ENCODE results near the gene MAN2B2. TPM values are rescaled to one million over a fixed set of nuclear protein-coding genes. Genes with fewer than 3 reads are reported as not detected.

Gene MAN2B2
- total RNA-seq, 2 experiments from 2014 or later: 10.8 to 13.0 TPM

- no peaks in the 10 kb centered on the region for H3K27me3 Mint-ChIP-seq
- ChIA-PET CTCF (interaction anchor here (1.8 kb wide), 1 partner anchor 93 kb away, joined by 4 read pairs; no protein-coding TSS in a partner anchor), POLR2A (interaction anchor here (1.2 to 4.4 kb wide), 4 partner anchors 35 to 65 kb away, joined by 3 to 68 read pairs (median 10); partner anchors contain the start of genes MAN2B2 and S100P)
- no peak for DNase-seq
- peak overlapping the region; percentile 42 for H3K27ac Mint-ChIP-seq
- H3K4me1 Mint-ChIP-seq (ENCODE audit: low read depth): peaks cover 29% of the 10 kb centered on the region
- H3K9me3 Mint-ChIP-seq: peaks cover 1% of the 10 kb centered on the region
- TF ChIP-seq CTCF (IDR thresholded peaks at IDR 0.05): no peak
- H3K36me3 Mint-ChIP-seq (ENCODE audit: low read depth): peaks cover 30% of the 10 kb centered on the region
- intact Hi-C loops (cut with micrococcal nuclease): no loop called here
- peak overlapping the region; percentile 98 for H3K4me3 Mint-ChIP-seq
- ATAC-seq: no peak
Measured at GRCh38 chr4:6639137-6639680, 64.2 kb downstream of the MAN2B2 start.

- ATAC-seq: peak; percentile 84
- intact Hi-C loops (cut with micrococcal nuclease): loop anchor here (2.0 kb wide), 1 partner anchor 70 kb away; no protein-coding TSS in a partner anchor
- ChIA-PET CTCF (interaction anchor here (0.9 to 1.8 kb wide), 7 partner anchors 33 to 233 kb away, joined by 3 to 9 read pairs (median 4); partner anchors contain the start of gene MRFAP1L1), POLR2A (interaction anchor here (0.9 to 4.4 kb wide), 16 partner anchors 8 to 428 kb away, joined by 3 to 68 read pairs (median 4); partner anchors contain the start of genes GRPEL1, KIAA0232, MAN2B2 and MRFAP1L1)
- Mint-ChIP-seq H3K4me1 (ENCODE audit: low read depth) (peaks cover 29% of the 10 kb centered on the region), H3K27ac (peak within 1 kb of the TSS; percentile 99), H3K9me3 (peaks cover 1% of the 10 kb centered on the region), H3K36me3 (ENCODE audit: low read depth) (peaks cover 30% of the 10 kb centered on the region), H3K4me3 (peak within 1 kb of the TSS; percentile 98), H3K27me3 (no peaks in the 10 kb centered on the region)
- TF ChIP-seq CTCF (IDR thresholded peaks at IDR 0.05): no peak
- DNase-seq: peak; percentile 96
Measured at GRCh38 chr4:6640292-6641163, 65.5 kb downstream of the MAN2B2 start, which contains the start of gene MRFAP1. Gene MRFAP1, plus strand, starts transcription at chr4:6640685. Its CDS starts 178 bp downstream, at chr4:6640863.

GRCh38 chr4:6641164-6641970, 66.4 kb downstream of the MAN2B2 start:
- intact Hi-C loops (cut with micrococcal nuclease): loop anchor here (2.0 kb wide), 1 partner anchor 69 kb away; no protein-coding TSS in a partner anchor
- peaks cover 30% of the 10 kb centered on the region for H3K36me3 Mint-ChIP-seq (ENCODE audit: low read depth)
- ATAC-seq (peak; percentile 50), DNase-seq (peak; percentile 62)
- no peak for TF ChIP-seq CTCF (IDR thresholded peaks at IDR 0.05)
- peaks cover 1% of the 10 kb centered on the region for H3K9me3 Mint-ChIP-seq
- H3K4me1 Mint-ChIP-seq (ENCODE audit: low read depth): peaks cover 29% of the 10 kb centered on the region
- peak overlapping the region; percentile 99 for H3K27ac Mint-ChIP-seq
- peak overlapping the region; percentile 98 for H3K4me3 Mint-ChIP-seq
- ChIA-PET CTCF (interaction anchor here (0.9 to 1.8 kb wide), 14 partner anchors 22 to 428 kb away, joined by 3 to 9 read pairs (median 4); partner anchors contain the start of gene MRFAP1L1), POLR2A (interaction anchor here (0.7 to 4.4 kb wide), 14 partner anchors 8 to 141 kb away, joined by 3 to 68 read pairs (median 4); partner anchors contain the start of genes KIAA0232, MAN2B2 and MRFAP1L1)
- no peaks in the 10 kb centered on the region for H3K27me3 Mint-ChIP-seq

- intact Hi-C loops (cut with micrococcal nuclease): loop anchor here (2.0 kb wide), 1 partner anchor 69 kb away; no protein-coding TSS in a partner anchor
- Mint-ChIP-seq H3K4me1 (ENCODE audit: low read depth) (peaks cover 29% of the 10 kb centered on the region), H3K27ac (peak overlapping the region; percentile 99), H3K27me3 (no peaks in the 10 kb centered on the region), H3K4me3 (peak overlapping the region; percentile 98), H3K36me3 (ENCODE audit: low read depth) (peaks cover 30% of the 10 kb centered on the region), H3K9me3 (peaks cover 1% of the 10 kb centered on the region)
- no peak for TF ChIP-seq CTCF (IDR thresholded peaks at IDR 0.05)
- DNase-seq (no peak), ATAC-seq (no peak)
- ChIA-PET CTCF (interaction anchor here (1.1 to 1.8 kb wide), 9 partner anchors 22 to 427 kb away, joined by 3 to 6 read pairs (median 4); no protein-coding TSS in a partner anchor), POLR2A (interaction anchor here (0.7 to 4.4 kb wide), 8 partner anchors 9 to 169 kb away, joined by 3 to 68 read pairs (median 4); partner anchors contain the start of gene MRFAP1L1)
Measured at GRCh38 chr4:6641971-6642320, 67.0 kb downstream of the MAN2B2 start.

Data from activated CD8-positive, alpha-beta T cell treated with anti-CD3 and anti-CD28 coated beads for 36 hours (primary cell).